Measurements from ENCODE around the gene IFT43.

DNA sequence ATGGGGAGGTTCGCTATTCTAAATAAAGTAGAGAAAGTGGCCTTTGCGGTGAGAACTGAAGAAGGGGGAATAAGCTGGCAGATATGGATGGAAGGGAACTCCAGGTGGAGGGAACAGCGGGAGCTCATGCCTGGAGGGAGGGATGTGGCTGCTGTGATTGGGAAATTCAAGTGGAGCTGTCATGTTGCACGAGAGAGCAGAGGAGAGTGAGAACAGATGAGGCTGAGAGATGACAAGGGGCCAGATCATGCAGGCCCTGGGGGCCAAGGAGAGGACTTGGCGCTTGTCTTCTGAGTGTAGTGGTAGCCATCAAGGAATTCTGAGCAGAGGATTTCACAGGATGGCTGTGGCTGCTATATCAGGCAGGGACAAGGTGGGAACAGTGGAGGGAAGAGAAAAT is 38.8 kb upstream of the IFT43 start:
- TF ChIP-seq POLR2A (IDR thresholded peaks at IDR 0.05; ENCODE audit: low read depth, low read length): no peak
- TF ChIP-seq POLR2AphosphoS5 (IDR thresholded peaks at IDR 0.05; ENCODE audit: low read depth, low read length): no peak
- no peak for TF ChIP-seq SPI1 (IDR thresholded peaks at IDR 0.05; ENCODE audit: low read depth, low read length)
- no peak for TF ChIP-seq TAF1 (IDR thresholded peaks at IDR 0.05; ENCODE audit: low read depth, low read length)
